ENCODE data around the gene PEAK1. TPM values are rescaled to one million over a fixed set of nuclear protein-coding genes. Genes with fewer than 3 reads are reported as not detected.

The PEAK1 gene, protein sequence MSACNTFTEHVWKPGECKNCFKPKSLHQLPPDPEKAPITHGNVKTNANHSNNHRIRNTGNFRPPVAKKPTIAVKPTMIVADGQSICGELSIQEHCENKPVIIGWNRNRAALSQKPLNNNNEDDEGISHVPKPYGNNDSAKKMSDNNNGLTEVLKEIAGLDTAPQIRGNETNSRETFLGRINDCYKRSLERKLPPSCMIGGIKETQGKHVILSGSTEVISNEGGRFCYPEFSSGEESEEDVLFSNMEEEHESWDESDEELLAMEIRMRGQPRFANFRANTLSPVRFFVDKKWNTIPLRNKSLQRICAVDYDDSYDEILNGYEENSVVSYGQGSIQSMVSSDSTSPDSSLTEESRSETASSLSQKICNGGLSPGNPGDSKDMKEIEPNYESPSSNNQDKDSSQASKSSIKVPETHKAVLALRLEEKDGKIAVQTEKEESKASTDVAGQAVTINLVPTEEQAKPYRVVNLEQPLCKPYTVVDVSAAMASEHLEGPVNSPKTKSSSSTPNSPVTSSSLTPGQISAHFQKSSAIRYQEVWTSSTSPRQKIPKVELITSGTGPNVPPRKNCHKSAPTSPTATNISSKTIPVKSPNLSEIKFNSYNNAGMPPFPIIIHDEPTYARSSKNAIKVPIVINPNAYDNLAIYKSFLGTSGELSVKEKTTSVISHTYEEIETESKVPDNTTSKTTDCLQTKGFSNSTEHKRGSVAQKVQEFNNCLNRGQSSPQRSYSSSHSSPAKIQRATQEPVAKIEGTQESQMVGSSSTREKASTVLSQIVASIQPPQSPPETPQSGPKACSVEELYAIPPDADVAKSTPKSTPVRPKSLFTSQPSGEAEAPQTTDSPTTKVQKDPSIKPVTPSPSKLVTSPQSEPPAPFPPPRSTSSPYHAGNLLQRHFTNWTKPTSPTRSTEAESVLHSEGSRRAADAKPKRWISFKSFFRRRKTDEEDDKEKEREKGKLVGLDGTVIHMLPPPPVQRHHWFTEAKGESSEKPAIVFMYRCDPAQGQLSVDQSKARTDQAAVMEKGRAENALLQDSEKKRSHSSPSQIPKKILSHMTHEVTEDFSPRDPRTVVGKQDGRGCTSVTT (N-terminal part only)
- total RNA-seq, result 10 to 100 TPM; 26.2 to 27.0 TPM

DNA sequence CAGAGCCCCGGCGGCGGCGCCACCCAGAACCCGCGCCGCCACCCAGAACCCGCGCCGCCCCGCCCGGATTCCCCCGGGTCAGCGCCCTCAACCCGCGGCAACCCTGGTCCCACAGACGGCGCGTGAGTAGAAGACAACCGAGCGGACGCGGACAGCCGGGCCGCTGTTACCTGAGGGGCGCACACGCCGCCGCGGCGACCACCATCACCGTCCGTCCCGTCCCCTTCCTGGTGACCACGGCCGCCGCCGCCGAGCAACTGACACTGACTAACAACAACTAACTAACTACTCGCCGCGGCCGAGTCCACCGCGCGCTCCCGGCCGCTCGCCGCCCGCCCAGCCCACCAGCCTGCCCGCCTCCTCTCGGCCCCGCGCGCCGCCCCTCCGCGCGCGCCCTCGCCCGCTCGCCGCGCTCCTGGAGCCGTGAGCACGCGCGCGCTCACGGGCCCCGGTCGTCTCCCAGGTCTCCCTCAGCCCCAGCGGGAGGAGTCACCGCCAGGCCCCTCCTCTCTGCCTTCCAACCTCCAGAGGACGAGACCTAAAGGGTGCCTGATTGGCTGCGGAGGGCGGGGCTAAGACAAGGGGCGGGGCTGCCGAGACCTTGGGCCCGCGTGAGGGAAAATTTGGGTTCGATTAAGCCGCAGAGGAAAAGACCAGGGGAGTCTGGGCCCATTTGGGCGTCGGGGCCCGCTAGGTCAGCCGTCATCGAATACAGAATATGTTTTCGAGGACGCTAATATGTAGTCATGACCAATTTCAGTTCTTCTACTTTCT, at the start of gene PEAK1:
PEAK1 (minus strand) TSS at position 269 of the 774 bp plus-strand sequence. CDS start 238,178 bp downstream, outside the sequence.
- ATAC-seq, result peak; percentile 98
- peaks cover 6 to 15% of the 10 kb centered on the region in 2 donors for H3K36me3 Mint-ChIP-seq
- peak within 1 kb of the TSS; percentile 99 to 100 for H3K27ac Mint-ChIP-seq
- peak; percentile 96 to 98 for DNase-seq (ENCODE audit: low spot score in 2 of 2)
- no peaks in the 10 kb centered on the region for H3K9me3 Mint-ChIP-seq

DNA sequence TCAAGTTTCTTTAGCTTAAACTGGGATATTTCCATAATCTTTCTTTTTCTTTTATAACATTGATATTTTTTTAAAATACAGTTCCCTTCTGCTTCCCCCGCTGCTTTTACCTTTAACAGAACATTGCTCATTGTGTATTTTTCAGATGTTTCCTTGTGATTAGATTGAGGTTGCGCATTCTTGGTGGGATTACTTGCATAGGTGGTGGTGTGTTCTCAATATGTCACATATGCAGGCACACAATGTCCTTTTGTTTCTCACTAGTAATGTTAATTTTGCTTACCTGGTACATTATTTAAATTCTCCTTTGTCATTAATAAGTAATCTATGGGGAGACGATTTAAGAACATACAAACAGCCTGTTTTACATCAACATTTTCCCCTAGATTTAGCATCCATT, 49.0 kb upstream of the PEAK1 start:
- ATAC-seq (no peak), DNase-seq (ENCODE audit: low spot score in 2 of 2) (no peak)
- peaks cover 0 to 6% of the 10 kb centered on the region in 2 donors for H3K36me3 Mint-ChIP-seq
- no peaks in the 10 kb centered on the region for H3K9me3 Mint-ChIP-seq
- no peak overlapping the region for H3K27ac Mint-ChIP-seq

DNA sequence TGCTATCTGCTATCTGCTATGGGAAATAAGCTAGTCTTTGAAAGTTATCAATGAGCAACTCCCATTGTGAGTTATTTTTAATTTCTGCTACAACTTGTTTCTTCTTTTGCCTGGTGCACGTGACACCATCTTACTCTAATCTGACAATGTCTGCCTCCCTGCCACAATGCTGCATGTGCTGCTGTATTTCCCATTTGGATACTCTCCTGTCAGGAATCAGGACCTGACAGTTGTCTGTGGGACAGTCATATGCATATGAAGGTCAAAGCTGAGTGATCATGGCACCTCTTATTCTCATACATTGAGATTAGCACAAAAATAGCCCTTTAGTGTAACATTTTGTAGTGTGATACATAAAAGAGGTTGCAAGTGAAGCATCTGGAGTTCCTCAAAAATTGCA, 46.6 kb upstream of the PEAK1 start:
- Mint-ChIP-seq H3K9me3 (no peaks in the 10 kb centered on the region), H3K36me3 (peaks cover 0 to 6% of the 10 kb centered on the region in 2 donors), H3K27ac (peak overlapping the region in 1 of 2 donors; percentile 26)
- no peak for ATAC-seq
- no peak for DNase-seq (ENCODE audit: low spot score in 2 of 2)

DNA sequence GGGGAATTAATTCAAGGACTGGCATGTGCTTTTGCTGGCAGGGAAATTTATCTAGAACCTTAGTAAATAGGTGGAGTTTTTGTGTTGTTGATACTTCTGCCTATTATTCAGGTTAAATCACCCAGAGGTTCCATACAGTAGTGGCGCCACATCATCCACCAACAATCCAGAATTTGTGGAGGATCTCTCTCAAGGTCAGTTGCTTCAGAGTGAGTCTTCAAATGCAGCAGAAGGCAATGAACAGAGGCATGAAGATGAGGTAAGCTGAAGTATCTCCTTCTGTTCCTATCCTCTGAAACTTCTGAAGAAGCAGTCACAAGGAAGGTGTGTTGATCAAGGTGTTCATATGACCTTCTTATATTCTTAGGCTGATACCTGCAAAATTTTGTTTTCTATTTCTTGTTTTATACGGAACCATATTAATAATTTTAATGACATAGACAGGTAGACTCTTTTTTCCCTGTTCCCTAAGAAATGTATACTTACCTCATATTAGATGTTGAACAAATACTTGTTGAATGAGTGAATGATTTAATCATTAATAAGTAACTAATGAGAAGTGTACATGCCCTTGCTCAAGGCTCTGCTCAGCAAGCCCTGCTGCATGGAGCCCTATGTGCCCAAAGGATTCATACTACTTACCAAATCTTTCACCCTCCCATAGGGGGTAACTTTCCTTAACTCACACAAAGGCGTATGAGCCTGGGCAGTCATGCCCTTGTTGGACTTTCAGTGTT, 44.4 kb upstream of the PEAK1 start:
- no peak for ATAC-seq

DNA sequence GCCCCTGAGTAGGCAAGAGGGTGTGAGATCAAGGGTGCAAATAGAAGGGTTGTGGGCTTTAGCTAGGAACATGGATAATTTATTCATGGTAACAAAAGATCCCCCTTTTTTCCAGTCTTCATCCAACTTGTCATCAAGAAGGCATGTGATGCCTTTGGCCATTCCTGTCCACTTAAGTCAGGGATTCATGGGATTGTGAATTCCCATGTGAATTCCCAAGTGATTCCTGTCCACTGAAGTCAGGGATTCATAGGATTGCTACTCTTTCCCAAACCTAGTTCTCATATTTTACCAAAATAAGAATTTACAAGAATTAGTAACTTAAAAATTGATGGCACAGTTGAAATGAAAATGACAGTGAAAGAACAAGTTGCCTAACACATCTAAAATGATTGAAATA, 41.6 kb upstream of the PEAK1 start:
- ATAC-seq (no peak), DNase-seq (ENCODE audit: low spot score in 2 of 2) (no peak)
- H3K9me3 Mint-ChIP-seq, result no peaks in the 10 kb centered on the region
- H3K27ac Mint-ChIP-seq, result no peak overlapping the region
- peaks cover under 1 to 13% of the 10 kb centered on the region in 2 donors for H3K36me3 Mint-ChIP-seq

More for the DNA sequence above, 44.4 kb upstream of the PEAK1 start:
- no peak for DNase-seq (ENCODE audit: low spot score in 2 of 2)
- no peaks in the 10 kb centered on the region for H3K9me3 Mint-ChIP-seq
- no peak overlapping the region for H3K27ac Mint-ChIP-seq
- peaks cover 6 to 9% of the 10 kb centered on the region in 2 donors for H3K36me3 Mint-ChIP-seq

DNA sequence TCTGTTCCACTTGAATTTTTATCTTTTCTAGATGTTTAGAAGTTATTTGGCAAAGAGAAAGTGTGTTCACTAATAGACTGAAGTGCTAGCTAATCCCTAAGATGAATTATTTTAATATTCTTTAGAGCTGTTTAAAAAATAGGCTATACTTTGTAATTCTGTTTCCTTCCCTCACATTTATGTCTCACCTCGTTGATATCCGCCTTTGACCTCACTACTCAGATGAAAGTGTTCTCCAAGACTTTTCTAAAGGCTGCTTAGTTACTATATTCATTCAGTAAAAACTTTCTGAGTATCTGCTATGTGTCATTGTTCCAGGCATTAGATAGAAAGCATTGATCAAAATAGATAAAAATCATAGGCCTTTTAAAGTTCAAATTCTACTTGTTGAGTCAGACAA, 39.1 kb upstream of the PEAK1 start:
- DNase-seq (ENCODE audit: low spot score in 2 of 2), result no peak
- no peak for ATAC-seq
- no peaks in the 10 kb centered on the region for H3K9me3 Mint-ChIP-seq
- no peak overlapping the region for H3K27ac Mint-ChIP-seq
- H3K36me3 Mint-ChIP-seq, result peaks cover 0 to 13% of the 10 kb centered on the region in 2 donors

DNA sequence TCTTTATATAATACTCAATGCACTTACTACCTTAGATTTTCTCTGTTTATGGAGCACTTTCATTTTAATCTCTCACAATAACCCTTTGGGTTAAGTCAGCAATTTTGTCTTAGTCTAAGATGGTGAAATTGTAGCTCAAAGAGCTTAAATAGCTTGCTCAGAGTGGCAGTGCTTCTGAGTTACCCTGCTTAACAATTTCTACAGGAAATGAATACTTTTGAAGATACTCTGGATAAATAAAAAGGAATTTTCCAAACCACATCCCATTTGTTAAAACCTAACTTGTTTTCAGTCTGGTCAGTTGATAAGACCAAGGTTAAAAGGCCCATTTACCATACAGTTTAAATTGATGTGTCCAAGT, 38.0 kb upstream of the PEAK1 start:
- Mint-ChIP-seq H3K36me3 (peaks cover 0 to 13% of the 10 kb centered on the region in 2 donors), H3K9me3 (no peaks in the 10 kb centered on the region), H3K27ac (peak overlapping the region in 1 of 2 donors; percentile 26)
- ATAC-seq, result no peak
- DNase-seq (ENCODE audit: low spot score in 2 of 2), result no peak

DNA sequence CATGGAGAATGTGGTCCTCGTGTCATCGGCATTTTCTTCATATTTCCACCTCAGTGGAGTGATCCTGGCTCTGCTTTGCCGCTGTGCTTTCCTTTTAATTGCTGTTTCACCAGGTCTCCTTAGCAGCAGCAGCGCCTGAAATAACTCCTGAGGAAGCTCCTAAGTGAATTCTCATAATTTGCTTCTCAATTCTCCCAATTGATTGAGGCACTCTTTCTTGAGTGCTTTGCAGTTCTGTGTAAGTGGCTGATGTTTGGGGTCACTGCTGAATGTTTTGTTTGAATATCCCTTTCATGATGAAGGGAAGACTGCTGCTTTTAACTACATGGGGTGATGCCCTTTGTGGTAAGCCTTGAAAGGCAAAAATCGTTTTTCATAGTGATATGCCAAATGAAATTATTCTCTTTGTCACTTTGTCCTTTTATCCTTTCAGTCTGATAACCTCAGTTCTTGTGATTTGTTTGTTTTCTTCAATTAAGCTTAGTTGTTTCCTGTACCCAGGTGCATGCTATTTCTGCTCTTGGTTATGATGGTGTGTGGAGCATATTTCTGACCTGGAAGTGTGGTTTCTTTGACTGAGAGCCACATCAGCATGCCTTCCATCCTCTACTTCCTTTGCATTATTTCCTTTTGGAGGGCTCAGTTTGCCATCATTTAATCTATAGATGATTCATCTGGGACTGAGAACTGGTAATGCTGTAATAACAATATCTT, 37.4 kb upstream of the PEAK1 start:
- DNase-seq (ENCODE audit: low spot score in 2 of 2), result no peak
- Mint-ChIP-seq H3K36me3 (peaks cover 0 to 13% of the 10 kb centered on the region in 2 donors), H3K9me3 (no peaks in the 10 kb centered on the region), H3K27ac (peak overlapping the region in 1 of 2 donors; percentile 26)
- peak; percentile 24 to 69 for ATAC-seq

DNA sequence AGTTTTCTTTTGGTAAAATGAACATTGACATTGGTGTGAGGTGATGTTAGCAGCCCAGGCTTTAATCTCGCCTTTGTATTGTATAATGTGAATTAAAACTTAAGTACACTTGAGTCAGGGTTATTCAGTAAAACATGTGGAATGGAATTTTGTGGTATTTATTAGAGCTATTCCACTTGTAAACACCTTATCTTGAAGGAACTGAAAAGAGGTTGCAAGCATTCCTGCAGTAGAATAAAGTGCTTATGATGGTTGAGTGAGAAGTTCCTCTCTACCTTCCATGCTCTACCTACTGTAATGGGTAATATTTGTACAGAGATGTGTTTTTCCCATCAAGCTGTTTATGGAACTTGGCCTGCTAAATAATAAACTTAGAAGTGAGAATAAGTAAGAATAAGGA, 36.8 kb upstream of the PEAK1 start:
- Mint-ChIP-seq H3K36me3 (peaks cover 0 to 13% of the 10 kb centered on the region in 2 donors), H3K27ac (peak overlapping the region in 1 of 2 donors; percentile 26), H3K9me3 (no peaks in the 10 kb centered on the region)
- ATAC-seq (no peak), DNase-seq (ENCODE audit: low spot score in 2 of 2) (no peak)

DNA sequence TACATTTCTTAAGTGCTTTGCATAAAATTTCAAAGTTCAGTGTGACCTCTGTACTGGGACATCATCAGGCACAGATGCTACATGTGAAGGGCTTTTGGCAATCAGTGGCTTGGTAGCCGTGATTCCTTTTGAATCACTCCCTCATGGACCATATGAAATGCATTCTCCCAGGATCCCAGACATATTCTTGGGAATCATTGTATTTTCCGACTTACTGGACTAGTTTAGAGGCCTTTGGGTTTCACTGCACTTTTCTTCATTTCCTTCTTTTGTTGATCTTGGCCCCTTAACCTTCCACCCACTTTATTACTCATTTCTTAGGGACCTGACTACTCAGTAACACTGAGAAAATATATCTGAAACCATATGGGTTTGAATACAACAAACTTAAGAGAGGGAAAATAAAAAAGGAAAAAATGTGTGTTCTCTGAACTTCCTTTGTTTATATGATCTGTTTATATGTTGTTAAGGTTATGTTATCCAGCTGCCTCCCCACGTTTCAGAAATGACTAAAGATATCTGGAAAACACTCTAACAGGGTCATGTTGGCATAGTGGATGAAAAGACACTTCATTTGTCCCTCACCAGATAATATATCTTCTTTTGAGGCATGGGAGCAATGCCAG, 35.9 kb upstream of the PEAK1 start:
- ATAC-seq (peak in 1 of 2 donors; percentile 77), DNase-seq (ENCODE audit: low spot score in 2 of 2) (no peak)
- H3K36me3 Mint-ChIP-seq, result peaks cover 0 to 13% of the 10 kb centered on the region in 2 donors
- peak overlapping the region in 1 of 2 donors; percentile 83 for H3K27ac Mint-ChIP-seq
- H3K9me3 Mint-ChIP-seq, result no peaks in the 10 kb centered on the region

DNA sequence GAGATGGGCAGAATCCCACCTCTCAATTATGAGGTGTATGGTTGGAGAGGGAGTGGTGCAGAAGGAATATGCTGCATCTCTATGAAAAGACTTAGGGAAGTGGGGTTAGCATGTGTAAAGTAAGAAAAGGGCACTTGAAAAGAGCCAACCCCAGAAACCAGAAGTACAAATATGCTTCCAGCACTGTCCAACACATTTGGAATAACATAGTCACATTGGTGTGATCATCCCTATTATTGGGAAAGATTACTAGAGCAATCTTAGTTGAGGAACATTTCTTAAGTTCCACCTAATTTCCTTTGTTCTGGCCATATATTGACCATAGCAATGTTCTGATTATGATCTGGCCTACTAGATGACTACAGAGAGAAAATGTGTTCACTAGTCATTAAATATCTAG, 35.0 kb upstream of the PEAK1 start:
- peaks cover 0 to 8% of the 10 kb centered on the region in 2 donors for H3K36me3 Mint-ChIP-seq
- DNase-seq (ENCODE audit: low spot score in 2 of 2), result no peak
- no peak for ATAC-seq
- no peak overlapping the region for H3K27ac Mint-ChIP-seq
- no peaks in the 10 kb centered on the region for H3K9me3 Mint-ChIP-seq

DNA sequence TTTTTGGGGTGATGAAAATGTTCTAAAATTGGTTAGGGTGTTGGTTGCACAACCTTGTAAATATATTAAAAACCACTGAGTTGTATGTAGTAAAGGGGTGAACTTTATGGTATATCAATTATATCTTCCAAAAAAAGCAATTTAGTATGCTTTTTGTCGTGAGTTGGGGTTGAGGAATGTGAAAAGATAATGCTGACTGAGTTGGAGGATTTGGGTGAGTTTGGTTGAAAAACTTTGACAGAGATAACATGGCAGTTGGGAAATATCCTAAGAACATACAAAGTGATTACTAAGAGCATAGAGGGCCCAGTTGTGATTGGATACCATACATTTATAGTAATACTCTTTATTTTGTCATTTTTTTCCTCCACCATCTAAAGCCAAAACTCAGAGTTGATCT, 34.4 kb upstream of the PEAK1 start:
- no peak overlapping the region for H3K27ac Mint-ChIP-seq
- ATAC-seq, result no peak
- H3K36me3 Mint-ChIP-seq, result peaks cover 0 to 3% of the 10 kb centered on the region in 2 donors
- H3K9me3 Mint-ChIP-seq, result no peaks in the 10 kb centered on the region
- DNase-seq (ENCODE audit: low spot score in 2 of 2), result no peak

DNA sequence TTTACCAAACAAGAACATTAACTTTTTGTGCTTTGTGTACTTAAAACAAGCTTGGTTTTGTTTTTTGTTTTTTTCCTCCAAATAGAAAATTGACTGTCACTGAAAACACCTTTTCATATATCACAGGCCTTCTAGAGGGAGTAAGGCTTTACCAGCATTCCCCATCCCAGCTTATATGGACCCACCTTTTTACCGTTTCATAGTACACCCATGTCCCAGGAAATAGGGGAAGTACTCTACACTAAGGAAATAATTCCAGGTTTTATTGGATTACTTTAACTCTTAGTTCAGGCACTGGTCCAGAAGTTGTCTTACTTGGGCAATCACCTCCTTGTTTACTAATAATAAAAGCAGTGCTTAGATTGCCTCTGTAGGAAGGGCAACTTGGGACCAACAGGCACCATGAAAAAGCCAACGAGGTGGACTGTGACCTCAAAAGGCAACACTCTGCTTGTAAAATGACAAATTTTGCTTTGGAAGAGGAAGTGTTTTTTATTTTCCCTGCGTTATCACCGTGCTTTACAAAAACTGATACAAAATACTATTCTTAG, 27.0 kb upstream of the PEAK1 start:
- Mint-ChIP-seq H3K27ac (no peak overlapping the region), H3K9me3 (no peaks in the 10 kb centered on the region), H3K36me3 (no peaks in the 10 kb centered on the region)
- DNase-seq (ENCODE audit: low spot score in 2 of 2) (no peak), ATAC-seq (no peak)

DNA sequence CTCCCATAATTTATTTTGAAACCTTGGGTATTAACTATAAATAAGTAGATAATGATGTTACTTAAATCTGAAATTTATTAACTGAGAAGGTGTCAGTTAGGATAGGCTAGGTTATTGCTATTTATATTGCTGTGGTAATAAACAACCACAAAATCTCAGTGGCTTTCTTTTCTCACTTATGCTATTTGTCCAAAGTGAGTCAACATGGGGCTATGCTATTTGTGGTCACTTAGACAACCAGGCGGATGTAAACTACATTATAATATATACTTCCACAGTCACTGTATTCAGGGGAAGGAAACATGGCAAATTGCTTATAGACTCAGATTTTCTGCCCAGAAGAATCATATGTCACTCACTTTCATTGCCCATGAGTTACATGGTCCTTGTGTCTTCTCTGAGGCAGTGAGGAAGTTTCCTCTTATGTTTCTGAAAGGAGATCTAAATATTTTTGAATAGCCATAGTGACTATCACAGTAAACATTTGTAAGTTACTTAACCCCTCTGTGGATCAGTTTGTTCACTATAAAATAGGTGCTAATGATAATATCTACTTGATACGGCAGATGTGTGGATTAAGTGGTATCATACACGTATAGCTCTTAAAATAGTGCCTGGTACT, 20.6 kb upstream of the PEAK1 start:
- no peaks in the 10 kb centered on the region for H3K9me3 Mint-ChIP-seq
- H3K36me3 Mint-ChIP-seq, result peaks cover 0 to 8% of the 10 kb centered on the region in 2 donors
- H3K27ac Mint-ChIP-seq, result no peak overlapping the region
- DNase-seq (ENCODE audit: low spot score in 2 of 2) (no peak), ATAC-seq (no peak)
